Mucosa of rectum (tissue), 2 donors: Measurements from ENCODE around the gene BAZ2B.

Experiments used
- H3K27ac ChIP-seq, 2 donors: one replicate each; pipeline ENCODE4 v1.7.0; 2013; ENCODE audit warnings: inconsistent platforms in 2 of 2, low read depth in 2 of 2, low read length in 2 of 2
- H3K27me3 ChIP-seq, 2 donors: one replicate each; pipeline ENCODE4 v1.7.0; 2013; ENCODE audit warnings: low read length in 2 of 2; ENCODE audit not compliant: control insufficient read depth in 2 of 2, insufficient read depth in 2 of 2
- H3K36me3 ChIP-seq, 2 donors: one replicate each; pipeline ENCODE4 v1.7.0; 2013; ENCODE audit warnings: low read length in 2 of 2; ENCODE audit not compliant: control insufficient read depth in 2 of 2, insufficient read depth in 2 of 2
- H3K4me1 ChIP-seq, 2 donors: one replicate each; pipeline ENCODE4 v1.7.0; 2013; ENCODE audit warnings: low read length in 2 of 2, mild to moderate bottlenecking in 1 of 2; ENCODE audit not compliant: control insufficient read depth in 2 of 2, insufficient read depth in 2 of 2
- H3K4me3 ChIP-seq, 2 donors: one replicate each; pipeline ENCODE4 v1.7.0; 2013; ENCODE audit warnings: low read length in 2 of 2
- H3K9ac ChIP-seq, 2 donors: one replicate each; pipeline ENCODE4 v1.7.0; 2013; ENCODE audit warnings: low read length in 2 of 2, low read depth in 1 of 2, mild to moderate bottlenecking in 1 of 2
- H3K9me3 ChIP-seq, 2 donors: one replicate each; pipeline ENCODE4 v1.7.0; 2013; ENCODE audit warnings: low read length in 2 of 2; ENCODE audit not compliant: control insufficient read depth in 2 of 2
- donor health status: healthy.
- donor health status: Normal muscosa, but diverticular disease.

BAZ2B gene

DNA sequence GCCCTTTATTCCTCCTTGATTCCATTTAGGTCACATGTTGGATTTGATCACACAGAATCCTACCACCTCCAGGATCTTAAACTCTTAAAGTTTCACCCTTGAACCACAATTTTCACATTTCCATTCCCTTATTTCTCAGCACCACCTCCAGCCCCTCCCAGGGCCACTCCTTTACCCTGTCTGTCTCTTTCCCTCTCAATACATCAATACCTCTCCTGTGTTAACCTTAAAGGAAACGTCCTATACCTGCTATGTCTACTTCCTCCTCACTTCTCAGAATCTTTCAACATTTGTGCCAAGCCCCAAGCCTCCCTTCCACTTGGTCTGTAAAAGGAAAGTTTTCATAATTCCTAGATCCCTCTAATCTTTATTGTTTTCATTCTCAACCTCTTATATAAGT lies 158.8 kb downstream of the BAZ2B start:
- H3K9ac ChIP-seq: no peak overlapping the region
- H3K4me1 ChIP-seq: peaks cover 0 to 2% of the 10 kb centered on the region in 2 donors
- no peak overlapping the region for H3K4me3 ChIP-seq
- H3K9me3 ChIP-seq: no peaks in the 10 kb centered on the region
- H3K27ac ChIP-seq: no peak overlapping the region
- no peaks in the 10 kb centered on the region for H3K36me3 ChIP-seq
- H3K27me3 ChIP-seq: no peaks in the 10 kb centered on the region

DNA sequence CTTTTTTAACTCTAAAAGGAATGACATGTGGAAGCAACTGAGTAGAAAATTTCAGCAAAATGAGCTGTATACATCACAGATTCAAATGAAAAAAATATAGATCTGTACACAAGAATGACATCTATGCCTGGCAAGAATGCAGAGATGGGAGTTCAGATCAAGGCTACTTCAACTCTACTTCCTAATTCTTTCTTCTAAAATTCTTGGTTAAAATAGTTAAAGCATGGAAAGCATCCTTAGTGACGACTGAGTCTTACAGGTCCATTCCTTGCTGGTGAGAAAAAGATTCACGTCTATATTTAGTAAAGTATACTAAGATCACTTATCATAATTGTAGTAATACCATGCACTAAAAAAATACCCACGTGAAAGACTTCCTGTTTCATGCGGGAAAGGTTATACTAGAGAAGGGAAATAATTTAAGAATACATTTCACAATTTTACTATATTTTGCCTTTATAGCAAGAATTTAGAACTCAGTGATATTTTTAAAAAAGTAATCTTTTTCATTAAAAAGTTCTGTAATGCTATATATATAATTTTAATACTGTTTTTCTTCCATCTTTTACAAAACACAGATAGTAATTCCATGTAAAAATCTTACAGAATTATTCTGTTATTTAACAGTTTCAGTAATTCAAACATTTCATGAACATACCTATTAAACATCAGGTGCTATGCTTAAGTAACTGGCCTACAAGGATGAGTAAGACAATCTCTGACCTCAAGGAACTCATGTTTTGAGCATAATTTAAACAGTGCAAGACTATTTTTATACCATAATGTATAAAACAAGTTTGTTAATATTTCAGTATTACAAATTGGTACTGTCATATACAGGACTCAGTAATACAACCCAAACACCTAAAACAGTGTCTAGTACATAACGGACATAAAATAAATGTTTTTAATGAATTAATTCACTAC lies 159.6 kb downstream of the BAZ2B start:
- Histone ChIP-seq H3K36me3 (no peaks in the 10 kb centered on the region), H3K9ac (no peak overlapping the region), H3K9me3 (no peaks in the 10 kb centered on the region), H3K4me3 (no peak overlapping the region), H3K27ac (no peak overlapping the region), H3K27me3 (no peaks in the 10 kb centered on the region), H3K4me1 (peaks cover 0 to 2% of the 10 kb centered on the region in 2 donors)

DNA sequence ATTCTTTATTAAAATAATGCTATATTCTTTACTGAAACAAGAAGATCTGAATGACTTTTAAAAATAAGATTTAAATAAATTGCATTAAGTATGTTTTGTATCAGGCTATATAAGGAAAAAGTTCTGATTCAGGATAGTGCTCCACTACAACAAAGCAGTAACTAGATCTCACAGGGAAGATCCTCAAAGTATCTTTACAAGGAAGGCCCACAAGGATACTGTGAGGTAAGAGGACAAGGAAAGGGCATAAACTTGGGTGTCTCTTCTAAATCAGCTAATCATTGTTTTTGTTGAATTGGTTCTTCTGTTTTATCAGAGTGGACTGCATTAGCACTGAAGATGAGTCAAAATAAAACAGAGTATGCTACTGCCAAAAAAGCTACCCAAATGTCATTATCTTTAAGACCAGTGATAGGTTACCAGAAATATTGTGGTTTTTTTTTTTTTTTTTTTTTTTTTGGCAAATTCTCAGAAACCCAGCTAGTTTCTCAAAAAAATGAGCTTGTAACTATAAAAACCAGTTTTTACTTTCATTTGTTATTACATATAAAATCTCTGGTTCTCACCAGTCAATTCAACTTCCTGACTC lies 160.9 kb downstream of the BAZ2B start:
- H3K36me3 ChIP-seq: no peaks in the 10 kb centered on the region
- no peaks in the 10 kb centered on the region for H3K27me3 ChIP-seq
- H3K9me3 ChIP-seq: no peaks in the 10 kb centered on the region
- no peak overlapping the region for H3K27ac ChIP-seq
- H3K9ac ChIP-seq: no peak overlapping the region
- H3K4me3 ChIP-seq: no peak overlapping the region
- H3K4me1 ChIP-seq: peaks cover 0 to 2% of the 10 kb centered on the region in 2 donors

DNA sequence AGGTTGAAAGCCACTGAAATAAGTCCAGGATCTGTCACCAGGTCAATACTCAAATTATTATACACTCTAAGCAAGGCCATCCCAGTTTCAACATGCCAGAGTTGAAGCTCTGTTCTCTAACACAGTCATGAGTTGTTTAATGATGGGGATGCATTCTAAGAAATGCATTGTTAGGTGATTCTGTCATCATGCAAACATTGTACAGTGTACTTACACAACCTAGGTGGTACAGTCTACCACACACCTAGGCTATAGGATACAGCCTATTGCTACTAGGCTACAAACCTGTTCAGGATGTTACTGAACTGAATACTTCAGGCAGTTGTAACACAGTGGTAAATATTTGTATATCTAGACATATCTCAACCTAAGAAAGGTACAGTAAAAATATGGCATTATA lies 162.2 kb downstream of the BAZ2B start:
- H3K4me1 ChIP-seq: peaks cover 0 to 2% of the 10 kb centered on the region in 2 donors
- no peaks in the 10 kb centered on the region for H3K9me3 ChIP-seq
- H3K27ac ChIP-seq: no peak overlapping the region
- H3K36me3 ChIP-seq: no peaks in the 10 kb centered on the region
- no peak overlapping the region for H3K4me3 ChIP-seq
- H3K27me3 ChIP-seq: no peaks in the 10 kb centered on the region
- H3K9ac ChIP-seq: no peak overlapping the region

DNA sequence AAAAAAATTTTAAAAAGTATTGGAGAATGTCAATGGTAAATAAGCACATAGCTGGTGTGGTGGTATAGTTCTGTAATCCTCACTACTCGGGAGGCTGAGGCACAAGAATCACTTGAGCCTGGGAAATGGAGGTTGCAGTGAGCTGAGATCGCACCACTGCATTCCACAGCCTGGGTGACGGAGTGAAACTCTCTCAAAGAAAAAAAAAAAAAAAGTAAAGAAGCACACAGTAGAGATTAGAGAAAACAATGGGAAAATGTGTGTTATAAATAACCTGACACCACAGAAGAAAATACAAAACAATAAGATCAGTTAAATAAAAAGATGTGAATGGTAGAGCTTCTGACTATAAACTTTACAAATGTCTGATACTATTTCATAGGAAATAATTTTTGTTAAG lies 166.2 kb downstream of the BAZ2B start:
- no peak overlapping the region for H3K9ac ChIP-seq
- H3K36me3 ChIP-seq: peaks cover 12 to 22% of the 10 kb centered on the region in 2 donors
- H3K27me3 ChIP-seq: no peaks in the 10 kb centered on the region
- no peaks in the 10 kb centered on the region for H3K4me1 ChIP-seq
- no peak overlapping the region for H3K27ac ChIP-seq
- no peaks in the 10 kb centered on the region for H3K9me3 ChIP-seq
- H3K4me3 ChIP-seq: no peak overlapping the region

DNA sequence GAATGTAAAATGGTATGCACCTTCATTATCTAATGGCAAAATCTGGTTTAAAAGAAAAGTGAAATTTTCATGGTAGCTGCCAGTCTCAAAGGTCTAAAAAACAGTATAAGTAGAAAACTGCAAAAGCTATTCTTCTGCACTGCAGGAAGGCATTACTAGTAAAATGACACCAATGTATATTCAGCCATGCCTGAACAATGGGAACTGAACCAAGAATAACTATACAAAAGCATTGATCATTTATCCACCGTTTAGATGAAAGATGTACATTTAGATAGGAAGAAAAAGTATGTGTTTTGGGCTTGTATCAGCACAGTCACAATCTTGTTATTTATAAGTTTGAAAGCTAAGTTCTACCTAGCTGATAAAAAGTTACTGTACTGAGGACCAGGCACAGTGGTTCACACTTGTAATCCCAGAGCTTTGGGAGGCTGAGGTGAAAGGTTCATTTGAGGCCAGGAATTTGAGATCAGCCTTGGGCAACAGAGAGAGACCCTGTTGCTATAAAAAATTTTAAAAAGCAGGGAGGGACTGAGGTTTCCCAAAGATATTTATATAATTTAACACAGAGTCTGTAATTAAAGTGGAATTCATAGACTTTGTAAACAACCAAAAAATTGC lies 166.7 kb downstream of the BAZ2B start:
- Histone ChIP-seq H3K9me3 (no peaks in the 10 kb centered on the region), H3K36me3 (peaks cover 17 to 27% of the 10 kb centered on the region in 2 donors), H3K27me3 (no peaks in the 10 kb centered on the region), H3K27ac (no peak overlapping the region), H3K4me1 (no peaks in the 10 kb centered on the region), H3K9ac (no peak overlapping the region), H3K4me3 (no peak overlapping the region)

DNA sequence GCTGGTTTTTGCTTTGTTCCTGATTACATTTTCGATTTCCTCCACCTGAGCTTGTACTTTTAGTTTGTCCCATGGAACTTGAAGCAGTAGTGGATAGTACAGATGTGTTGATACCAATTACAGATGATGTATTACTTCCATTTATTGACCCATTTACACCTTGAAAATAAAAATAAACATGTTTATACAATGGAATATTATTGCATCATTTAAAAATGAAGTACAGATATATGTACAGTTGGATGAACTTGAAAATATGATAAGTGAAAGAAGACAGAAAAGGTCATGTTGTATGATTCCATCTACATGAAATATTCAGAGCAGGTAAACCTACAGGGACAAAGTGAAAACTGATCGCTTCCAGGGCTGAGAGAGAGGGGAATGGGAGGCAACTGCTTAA lies 169.5 kb downstream of the BAZ2B start:
- H3K4me3 ChIP-seq: no peak overlapping the region
- no peaks in the 10 kb centered on the region for H3K27me3 ChIP-seq
- no peaks in the 10 kb centered on the region for H3K4me1 ChIP-seq
- H3K36me3 ChIP-seq: peaks cover 34 to 38% of the 10 kb centered on the region in 2 donors
- H3K9ac ChIP-seq: no peak overlapping the region
- no peaks in the 10 kb centered on the region for H3K9me3 ChIP-seq
- H3K27ac ChIP-seq: no peak overlapping the region

DNA sequence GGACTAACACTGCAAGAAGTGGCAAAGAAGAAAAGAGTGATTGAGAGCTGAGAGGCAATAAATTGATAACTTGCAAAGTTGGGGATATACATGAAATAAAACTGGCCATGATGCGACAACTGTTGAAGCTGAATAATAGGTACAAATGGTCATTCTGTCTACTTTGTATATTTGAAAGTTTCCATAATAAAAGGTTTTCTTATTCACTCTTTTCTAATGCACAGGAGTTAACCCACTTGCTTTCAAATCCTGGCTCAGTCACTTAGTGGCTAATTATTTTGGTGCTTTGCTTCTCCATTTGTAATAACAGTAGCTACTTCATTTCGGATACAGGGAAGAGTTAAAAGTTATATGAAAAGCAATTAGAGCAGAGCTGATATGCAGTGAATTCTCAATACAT lies 170.1 kb downstream of the BAZ2B start:
- H3K9me3 ChIP-seq: no peaks in the 10 kb centered on the region
- peaks cover 34 to 38% of the 10 kb centered on the region in 2 donors for H3K36me3 ChIP-seq
- no peak overlapping the region for H3K9ac ChIP-seq
- no peaks in the 10 kb centered on the region for H3K4me1 ChIP-seq
- H3K27ac ChIP-seq: no peak overlapping the region
- H3K4me3 ChIP-seq: no peak overlapping the region
- H3K27me3 ChIP-seq: no peaks in the 10 kb centered on the region

- Histone ChIP-seq H3K36me3 (peaks cover 34 to 38% of the 10 kb centered on the region in 2 donors), H3K27ac (no peak overlapping the region), H3K4me1 (no peaks in the 10 kb centered on the region), H3K4me3 (no peak overlapping the region), H3K9me3 (no peaks in the 10 kb centered on the region), H3K27me3 (no peaks in the 10 kb centered on the region), H3K9ac (no peak overlapping the region)
Observed at GRCh38 chr2:159445307-159445706, 171.0 kb downstream of the BAZ2B start.

DNA sequence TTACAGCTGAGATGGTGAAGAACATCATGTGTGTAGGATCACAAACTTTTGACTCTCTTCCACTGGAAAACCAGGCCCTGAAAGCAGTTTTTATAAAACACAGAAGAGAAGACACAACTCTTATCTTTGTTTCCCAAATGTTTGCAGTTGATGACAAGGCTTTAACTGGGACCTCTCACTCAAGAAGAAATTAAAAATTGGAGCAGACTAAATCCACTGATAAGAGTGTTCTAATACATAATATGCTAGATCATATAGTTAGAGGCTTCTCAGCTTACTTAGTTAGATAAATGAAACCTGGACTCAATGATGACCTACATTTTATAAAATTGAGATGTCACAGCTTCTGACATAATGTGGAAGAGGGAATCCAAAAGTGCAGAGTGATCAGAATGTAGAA lies 171.6 kb downstream of the BAZ2B start:
- Histone ChIP-seq H3K27ac (no peak overlapping the region), H3K9me3 (no peaks in the 10 kb centered on the region), H3K36me3 (peaks cover 34 to 38% of the 10 kb centered on the region in 2 donors), H3K4me3 (no peak overlapping the region), H3K9ac (no peak overlapping the region), H3K4me1 (no peaks in the 10 kb centered on the region), H3K27me3 (no peaks in the 10 kb centered on the region)
